PFSK-1 (cell line): ENCODE data around the gene BANP.

Experiments used
- FOXP2 ChIP-seq: optimal IDR thresholded peaks from 2 replicates; pipeline ENCODE3; 2011; ENCODE audit warnings: borderline replicate concordance, control low read depth, inconsistent platforms; ENCODE audit not compliant: insufficient read depth; ENCODE audit errors: extremely low read length, extremely low read depth
- POLR2AphosphoS5 ChIP-seq: IDR thresholded peaks from 2 replicates; pipeline ENCODE4 v1.6.1; 2012; ENCODE audit warnings: low read depth, mild to moderate bottlenecking, control low read depth, low read length, moderate library complexity
- REST ChIP-seq, 2 experiments: IDR thresholded peaks; 2 replicates each; pipeline versions ENCODE4 v1.6.1 to v1.8.0; 2011 to 2012; ENCODE audit warnings: low read depth in 2 of 2, low read length in 2 of 2, control low read depth in 1 of 2, inconsistent platforms in 1 of 2, mild to moderate bottlenecking in 1 of 2, moderate library complexity in 1 of 2; ENCODE audit not compliant: insufficient read depth in 1 of 2
- SIN3A ChIP-seq: IDR thresholded peaks from 2 replicates; pipeline ENCODE4 v1.6.1; 2012; ENCODE audit warnings: mild to moderate bottlenecking, low read length, moderate library complexity, borderline replicate concordance; ENCODE audit not compliant: insufficient read depth
- TAF1 ChIP-seq: IDR thresholded peaks from 2 replicates; pipeline ENCODE4 v1.6.1; 2012; ENCODE audit warnings: low read length, control low read depth, borderline replicate concordance; ENCODE audit not compliant: insufficient read depth

BANP gene

GRCh38 chr16:88118376-88118775 is 167.1 kb downstream of the BANP start:
- TF ChIP-seq SIN3A (no peak), FOXP2 (no peak)

GRCh38 chr16:88120812-88121211 is 169.6 kb downstream of the BANP start:
- TF ChIP-seq TAF1 (no peak), FOXP2 (no peak), POLR2AphosphoS5 (no peak), SIN3A (no peak), REST (IDR thresholded peaks at IDR 0.05; ENCODE audit: insufficient read depth in 1 of 2, low read depth in 2 of 2, low read length in 2 of 2) (no peak)

- TF ChIP-seq REST (IDR thresholded peaks at IDR 0.05; ENCODE audit: insufficient read depth in 1 of 2, low read depth in 2 of 2, low read length in 2 of 2): no peak
- TF ChIP-seq POLR2AphosphoS5: no peak
- TF ChIP-seq SIN3A: no peak
- no peak for TF ChIP-seq TAF1
- no peak for TF ChIP-seq FOXP2
Measured at GRCh38 chr16:88121886-88122580, 170.8 kb downstream of the BANP start.
